Lower leg skin (tissue), 3 donors: ENCODE data around the gene LEUTX.

ENCODE experiments used
- POLR2A ChIP-seq, 2 donors: fragments of 450-650 bp; IDR thresholded peaks; one replicate each; pipeline ENCODE4 v1.6.1; 2016 to 2017; ENCODE audit warnings: antibody characterized with exemption in 2 of 2, mild to moderate bottlenecking in 1 of 2, moderate library complexity in 1 of 2
- TF ChIP-seq, protein P1 (sequence below), 3 donors: fragments of 450-650 bp; IDR thresholded peaks; one replicate each; pipeline ENCODE4 v1.5.1; 2016; ENCODE audit warnings: antibody characterized with exemption in 3 of 3, mild to moderate bottlenecking in 3 of 3, moderate library complexity in 2 of 3

DNA sequence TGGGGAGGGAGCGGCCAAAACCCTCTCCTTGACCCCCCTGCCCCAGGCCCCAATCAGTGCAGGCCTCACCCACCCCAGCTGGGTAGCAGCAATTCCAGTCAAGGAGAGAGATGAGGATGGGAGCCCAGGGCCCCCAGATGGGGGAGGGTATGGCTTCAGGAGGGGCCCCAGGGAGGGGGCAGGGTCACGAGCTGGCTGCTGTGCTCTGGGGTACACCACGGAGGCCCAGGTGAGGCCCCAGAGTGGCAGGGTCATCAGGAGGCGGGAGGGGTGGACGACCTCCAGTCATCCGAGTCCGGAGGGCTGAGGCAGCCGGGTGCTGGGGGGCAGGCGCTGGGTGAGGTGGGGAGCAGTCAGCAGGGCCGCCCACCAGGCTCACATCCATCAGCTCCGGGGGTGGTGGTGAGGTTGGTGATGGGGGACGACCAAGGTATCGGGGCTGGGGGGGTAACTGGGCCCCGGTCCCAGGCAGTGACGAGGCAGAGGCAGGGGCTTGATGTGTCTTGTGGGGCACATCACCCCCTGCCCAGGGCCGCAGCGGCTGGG lies 47.0 kb downstream of the LEUTX start:
- TF ChIP-seq, protein P1, sequence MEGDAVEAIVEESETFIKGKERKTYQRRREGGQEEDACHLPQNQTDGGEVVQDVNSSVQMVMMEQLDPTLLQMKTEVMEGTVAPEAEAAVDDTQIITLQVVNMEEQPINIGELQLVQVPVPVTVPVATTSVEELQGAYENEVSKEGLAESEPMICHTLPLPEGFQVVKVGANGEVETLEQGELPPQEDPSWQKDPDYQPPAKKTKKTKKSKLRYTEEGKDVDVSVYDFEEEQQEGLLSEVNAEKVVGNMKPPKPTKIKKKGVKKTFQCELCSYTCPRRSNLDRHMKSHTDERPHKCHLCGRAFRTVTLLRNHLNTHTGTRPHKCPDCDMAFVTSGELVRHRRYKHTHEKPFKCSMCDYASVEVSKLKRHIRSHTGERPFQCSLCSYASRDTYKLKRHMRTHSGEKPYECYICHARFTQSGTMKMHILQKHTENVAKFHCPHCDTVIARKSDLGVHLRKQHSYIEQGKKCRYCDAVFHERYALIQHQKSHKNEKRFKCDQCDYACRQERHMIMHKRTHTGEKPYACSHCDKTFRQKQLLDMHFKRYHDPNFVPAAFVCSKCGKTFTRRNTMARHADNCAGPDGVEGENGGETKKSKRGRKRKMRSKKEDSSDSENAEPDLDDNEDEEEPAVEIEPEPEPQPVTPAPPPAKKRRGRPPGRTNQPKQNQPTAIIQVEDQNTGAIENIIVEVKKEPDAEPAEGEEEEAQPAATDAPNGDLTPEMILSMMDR (IDR thresholded peaks at IDR 0.05), result no peak
- no peak for TF ChIP-seq POLR2A (IDR thresholded peaks at IDR 0.05)
